ENCODE measurements around the gene RBCK1. TPM values are rescaled to one million over a fixed set of nuclear protein-coding genes. Genes with fewer than 3 reads are reported as not detected.

RBCK1 gene
- total and polyA plus RNA-seq, 10 of the 15 experiments (the other 5 are each of a cell fraction or from before 2014, with no cell fraction given), result 14.1 to 99.7 (median 76.0) TPM

GRCh38 chr20:396252-396618, 11.9 kb upstream of the RBCK1 start:
- FAIRE-seq (no peak), ATAC-seq (no peak), DNase-seq (ENCODE audit: low read depth, low spot score) (no peak)
- no peak overlapping the region for H2AFZ ChIP-seq (ENCODE audit: control insufficient read depth, low read depth, low read length)
- no peaks in the 10 kb centered on the region for H3K4me1 ChIP-seq (ENCODE audit: control insufficient read depth, insufficient read depth, low read length)
- no peaks in the 10 kb centered on the region for H3K27me3 ChIP-seq (replicated peaks in 1 of 2; ENCODE audit: control insufficient read depth in 2 of 2, insufficient read depth in 2 of 2, low read length in 1 of 2)
- no TSS peak for BruUV-seq (replicated peaks)
- ChIA-PET CTCF (no interaction called here), POLR2A (no interaction called here), RAD21 (ENCODE audit: unreplicated experiment) (no interaction called here), SMC1A (ENCODE audit: uncharacterized antibody, unreplicated experiment) (no interaction called here)
- no peaks in the 10 kb centered on the region for H3K9me3 ChIP-seq (replicated peaks; ENCODE audit: control insufficient read depth, insufficient read depth, low read length)
- H3K4me3 ChIP-seq, result no peak overlapping the region
- H3K27ac ChIP-seq (ENCODE audit: control insufficient read depth, insufficient read depth), result no peak overlapping the region
- in situ Hi-C loops (cut with MboI) (no loop called here), intact Hi-C loops (cut with micrococcal nuclease; ENCODE audit: unreplicated experiment) (no loop called here)
- TF ChIP-seq NR2F1 (conservative IDR thresholded peaks at IDR 0.05), result no peak
- no peak for TF ChIP-seq CBX3 (IDR thresholded peaks at IDR 0.05; ENCODE audit: borderline replicate concordance, low read depth)
- no peak for TF ChIP-seq NR2C1 (IDR thresholded peaks at IDR 0.05)
- TF ChIP-seq CBFB (IDR thresholded peaks at IDR 0.05; ENCODE audit: low read depth), result no peak
- TF ChIP-seq TCF7 (IDR thresholded peaks at IDR 0.05; ENCODE audit: borderline replicate concordance), result no peak
- TF ChIP-seq ZSCAN29 (IDR thresholded peaks at IDR 0.05), result no peak
- TF ChIP-seq CTCF (IDR thresholded peaks at IDR 0.05 in 2 of 3, conservative IDR thresholded peaks at IDR 0.05 in 1 of 3; ENCODE audit: control insufficient read depth in 2 of 3, extremely low read depth in 1 of 3, insufficient read depth in 1 of 3, low read depth in 3 of 3, low read length in 3 of 3), result no peak
- no peak for TF ChIP-seq GATAD2B (conservative IDR thresholded peaks at IDR 0.05; ENCODE audit: low read depth)
- no peak for TF ChIP-seq PAX8 (IDR thresholded peaks at IDR 0.05)
- no peak for TF ChIP-seq TCF3 (IDR thresholded peaks at IDR 0.05; ENCODE audit: borderline replicate concordance, insufficient read depth, low read depth, low read length)
- no peak for TF ChIP-seq SIX5 (IDR thresholded peaks at IDR 0.05; ENCODE audit: low read depth, low read length, severe bottlenecking)
- TF ChIP-seq POLR2AphosphoS5 (IDR thresholded peaks at IDR 0.05; ENCODE audit: low read length), result no peak
- no peak for TF ChIP-seq MTA3 (IDR thresholded peaks at IDR 0.05; ENCODE audit: borderline replicate concordance, low read length)
- no peak for TF ChIP-seq RELB (IDR thresholded peaks at IDR 0.05; ENCODE audit: low read depth)
- TF ChIP-seq WRNIP1 (IDR thresholded peaks at IDR 0.05; ENCODE audit: borderline replicate concordance, low read depth, low read length), result no peak
- WGBS (ENCODE audit: insufficient coverage, insufficient replicate concordance, low lambda C conversion rate, missing lambda C conversion rate), result 96% methylated on average over 24 of the region's 24 CpGs
- no peak overlapping the region for H3K4me2 ChIP-seq (ENCODE audit: control insufficient read depth, insufficient read depth)
- no peak overlapping the region for H3K9ac ChIP-seq (ENCODE audit: control insufficient read depth, insufficient read depth, low read length)
- no peaks in the 10 kb centered on the region for H4K20me1 ChIP-seq (ENCODE audit: control insufficient read depth, insufficient read depth)
- peaks cover 15 to 19% of the 10 kb centered on the region in 2 experiments for H3K36me3 ChIP-seq (ENCODE audit: control insufficient read depth in 2 of 2, insufficient read depth in 2 of 2, low read length in 1 of 2)
- no peaks in the 10 kb centered on the region for H3K79me2 ChIP-seq (ENCODE audit: control insufficient read depth, insufficient read depth, low read length)

All from GM12878 (cell line).